VCaP (cell line): ENCODE measurements around the gene TNFRSF1B.

ENCODE experiments used
- H3K27ac ChIP-seq: fragments of 450-650 bp; 2 replicates; pipeline ENCODE4 v1.5.1; 2017
- CTCF ChIP-seq: fragments of 450-650 bp; conservative IDR thresholded peaks from 2 replicates; pipeline ENCODE4 v1.5.1; 2017; ENCODE audit warnings: mild to moderate bottlenecking, moderate library complexity

Gene TNFRSF1B

GRCh38 chr1:12179111-12179519 is 12.3 kb downstream of the TNFRSF1B start:
- H3K27ac ChIP-seq, result no peak overlapping the region
- TF ChIP-seq CTCF, result no peak

GRCh38 chr1:12179676-12180075 is 12.9 kb downstream of the TNFRSF1B start:
- TF ChIP-seq CTCF, result no peak
- no peak overlapping the region for H3K27ac ChIP-seq

GRCh38 chr1:12180315-12180714 is 13.5 kb downstream of the TNFRSF1B start:
- H3K27ac ChIP-seq, result no peak overlapping the region
- no peak for TF ChIP-seq CTCF

GRCh38 chr1:12180903-12181302 is 14.1 kb downstream of the TNFRSF1B start:
- no peak for TF ChIP-seq CTCF
- no peak overlapping the region for H3K27ac ChIP-seq

- no peak overlapping the region for H3K27ac ChIP-seq
Observed at GRCh38 chr1:12181568-12181967, 14.8 kb downstream of the TNFRSF1B start.

GRCh38 chr1:12182410-12182984 is 15.7 kb downstream of the TNFRSF1B start:
- no peak overlapping the region for H3K27ac ChIP-seq
- TF ChIP-seq CTCF, result no peak

More at GRCh38 chr1:12181568-12181967, 14.8 kb downstream of the TNFRSF1B start:
- no peak for TF ChIP-seq CTCF

GRCh38 chr1:12183095-12183794 is 16.5 kb downstream of the TNFRSF1B start:
- no peak overlapping the region for H3K27ac ChIP-seq
- no peak for TF ChIP-seq CTCF
